Neuronal stem cell (in vitro differentiated cells): ENCODE measurements around the gene SERPINA1.

Experiments used
- DNase-seq: peaks from one replicate; pipeline ENCODE4 v3.0.0-alpha.2; 2013; ENCODE audit warnings: low spot score
- H2AFZ ChIP-seq: one replicate; pipeline ENCODE4 v1.6.1; 2013; ENCODE audit warnings: mild to moderate bottlenecking, low read length, inconsistent platforms
- H2AK5ac ChIP-seq: 2 replicates; pipeline ENCODE4 v1.6.1; 2013; ENCODE audit warnings: low read depth, mild to moderate bottlenecking, inconsistent platforms, low read length, moderate library complexity, mixed read lengths
- H2BK120ac ChIP-seq: 2 replicates; pipeline ENCODE4 v1.6.1; 2013; ENCODE audit warnings: low read depth, mild to moderate bottlenecking, inconsistent platforms, low read length, moderate library complexity, mixed read lengths
- H2BK12ac ChIP-seq: one replicate; pipeline ENCODE4 v1.6.1; 2013; ENCODE audit warnings: low read length, inconsistent platforms
- H2BK15ac ChIP-seq: 2 replicates; pipeline ENCODE4 v1.6.1; 2013; ENCODE audit warnings: mild to moderate bottlenecking, low read length, inconsistent platforms, mixed read lengths
- H2BK5ac ChIP-seq: one replicate; pipeline ENCODE4 v1.6.1; 2013; ENCODE audit warnings: inconsistent platforms, mild to moderate bottlenecking, low read length, moderate library complexity
- H3K14ac ChIP-seq: one replicate; pipeline ENCODE4 v1.6.1; 2013; ENCODE audit warnings: low read length, inconsistent platforms
- H3K18ac ChIP-seq: 2 replicates; pipeline ENCODE4 v1.6.1; 2013; ENCODE audit warnings: low read length, inconsistent platforms
- H3K23ac ChIP-seq: 2 replicates; pipeline ENCODE4 v1.6.1; 2013; ENCODE audit warnings: low read depth, mild to moderate bottlenecking, mixed read lengths, low read length, inconsistent platforms; ENCODE audit not compliant: poor library complexity
- H3K27ac ChIP-seq: replicated peaks from 3 replicates; pipeline ENCODE4 v1.5.1; 2013; ENCODE audit warnings: low read length, inconsistent platforms
- H3K27me3 ChIP-seq, 3 experiments: 2 replicates each; pipeline ENCODE4 v1.6.1; 2013; ENCODE audit warnings: low read length in 3 of 3, mild to moderate bottlenecking in 2 of 3, inconsistent platforms in 1 of 3, low read depth in 1 of 3, mixed read lengths in 1 of 3, moderate library complexity in 1 of 3; ENCODE audit not compliant: control insufficient read depth in 3 of 3, insufficient read depth in 3 of 3
- H3K36me3 ChIP-seq, 2 donors: replicated peaks in 1 of 2; 2 replicates each; pipeline ENCODE4 v1.6.1; 2013; ENCODE audit warnings: low read length in 2 of 2; ENCODE audit not compliant: control insufficient read depth in 2 of 2, insufficient read depth in 2 of 2
- H3K4ac ChIP-seq: 2 replicates; pipeline ENCODE4 v1.6.1; 2013; ENCODE audit warnings: inconsistent platforms, mild to moderate bottlenecking, low read length, moderate library complexity
- H3K4me1 ChIP-seq, 2 donors: 1 replicate in 1 of 2; 2 replicates in 1 of 2; pipeline ENCODE4 v1.6.1; 2013; ENCODE audit warnings: low read length in 2 of 2, low read depth in 1 of 2; ENCODE audit not compliant: control insufficient read depth in 2 of 2, insufficient read depth in 1 of 2
- H3K4me2 ChIP-seq: one replicate; pipeline ENCODE4 v1.6.1; 2013; ENCODE audit warnings: mild to moderate bottlenecking, low read length, inconsistent platforms; ENCODE audit not compliant: insufficient read depth, poor library complexity, severe bottlenecking
- H3K4me3 ChIP-seq, 2 donors: 2 replicates each; pipeline ENCODE4 v1.5.1; 2013; ENCODE audit warnings: low read length in 2 of 2, mild to moderate bottlenecking in 2 of 2, inconsistent platforms in 1 of 2, moderate library complexity in 1 of 2
- H3K79me1 ChIP-seq: one replicate; pipeline ENCODE4 v1.6.1; 2013; ENCODE audit warnings: low read depth, mild to moderate bottlenecking, inconsistent platforms, low read length, moderate library complexity
- H3K9ac ChIP-seq: one replicate; pipeline ENCODE4 v1.6.1; 2013; ENCODE audit warnings: mild to moderate bottlenecking, low read depth, low read length, inconsistent platforms; ENCODE audit not compliant: poor library complexity
- H3K9me3 ChIP-seq, 2 donors: replicated peaks in 1 of 2; 2 replicates each; pipeline versions ENCODE3 to v1.6.1; 2013; ENCODE audit warnings: low read length in 2 of 2, mild to moderate bottlenecking in 2 of 2, inconsistent platforms in 1 of 2, low read depth in 1 of 2, mixed read lengths in 1 of 2, moderate library complexity in 1 of 2; ENCODE audit not compliant: control insufficient read depth in 2 of 2, insufficient read depth in 1 of 2
- H4K8ac ChIP-seq: one replicate; pipeline ENCODE4 v1.6.1; 2013; ENCODE audit warnings: low read depth, mild to moderate bottlenecking, inconsistent platforms, low read length, moderate library complexity
- H4K91ac ChIP-seq: one replicate; pipeline ENCODE4 v1.6.1; 2013; ENCODE audit warnings: low read length, low read depth, mild to moderate bottlenecking, inconsistent platforms; ENCODE audit not compliant: poor library complexity
- WGBS, 2 donors: extraction: QIAGEN DNeasy Blood & Tissue Kit; methylation state at CpG; one replicate each; pipeline ENCODE4 v1.1.7; 2013; ENCODE audit warnings: missing lambda C conversion rate in 2 of 2, mixed read lengths in 1 of 2; ENCODE audit not compliant: insufficient read length in 2 of 2, insufficient replicate concordance in 1 of 2; ENCODE audit errors: extremely low coverage in 2 of 2; 5-methylcytosine and 5-hydroxymethylcytosine counted together

The SERPINA1 gene

DNA sequence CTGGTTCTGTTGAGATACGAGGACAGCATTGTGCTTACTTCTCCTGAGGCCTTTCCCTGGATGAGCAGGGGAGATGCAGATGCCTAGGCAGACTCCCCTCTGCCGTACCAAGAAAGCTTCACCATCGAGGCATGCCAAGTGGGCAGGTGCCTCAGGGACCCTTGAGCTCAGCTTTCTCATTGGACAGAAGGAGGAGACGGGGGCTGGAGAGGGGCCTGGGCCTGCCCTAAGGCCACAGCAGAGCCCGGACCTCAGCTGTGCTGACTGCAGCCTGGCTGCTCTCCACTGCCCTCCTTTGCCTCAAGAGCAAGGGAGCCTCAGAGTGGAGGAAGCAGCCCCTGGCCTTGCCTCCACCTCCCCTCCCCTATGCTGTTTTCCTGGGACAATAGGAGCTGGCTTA is 23.4 kb downstream of the SERPINA1 start:
- WGBS, 2 donors, result no CpG with 5 or more reads among the region's 5 CpGs
- H3K4me1 ChIP-seq, result peaks cover 0 to 4% of the 10 kb centered on the region in 2 donors
- no peaks in the 10 kb centered on the region for H3K36me3 ChIP-seq
- no peak overlapping the region for H3K9ac ChIP-seq
- H3K18ac ChIP-seq, result peak overlapping the region; percentile 2
- no peak overlapping the region for H4K91ac ChIP-seq
- no peak overlapping the region for H4K8ac ChIP-seq
- no peak for DNase-seq
- H2BK12ac ChIP-seq, result no peak overlapping the region
- no peak overlapping the region for H2BK5ac ChIP-seq
- H2BK120ac ChIP-seq, result no peak overlapping the region
- no peak overlapping the region for H2BK15ac ChIP-seq
- H3K4ac ChIP-seq, result no peak overlapping the region
- no peaks in the 10 kb centered on the region for H3K9me3 ChIP-seq
- no peak overlapping the region for H3K14ac ChIP-seq
- no peaks in the 10 kb centered on the region for H3K79me1 ChIP-seq
- H2AK5ac ChIP-seq, result no peak overlapping the region
- H2AFZ ChIP-seq, result no peak overlapping the region
- peaks cover 0 to 5% (median 0%) of the 10 kb centered on the region in 3 experiments for H3K27me3 ChIP-seq
- no peak overlapping the region for H3K27ac ChIP-seq
- H3K4me2 ChIP-seq, result no peak overlapping the region
- no peak overlapping the region for H3K23ac ChIP-seq
- H3K4me3 ChIP-seq, result no peak overlapping the region

DNA sequence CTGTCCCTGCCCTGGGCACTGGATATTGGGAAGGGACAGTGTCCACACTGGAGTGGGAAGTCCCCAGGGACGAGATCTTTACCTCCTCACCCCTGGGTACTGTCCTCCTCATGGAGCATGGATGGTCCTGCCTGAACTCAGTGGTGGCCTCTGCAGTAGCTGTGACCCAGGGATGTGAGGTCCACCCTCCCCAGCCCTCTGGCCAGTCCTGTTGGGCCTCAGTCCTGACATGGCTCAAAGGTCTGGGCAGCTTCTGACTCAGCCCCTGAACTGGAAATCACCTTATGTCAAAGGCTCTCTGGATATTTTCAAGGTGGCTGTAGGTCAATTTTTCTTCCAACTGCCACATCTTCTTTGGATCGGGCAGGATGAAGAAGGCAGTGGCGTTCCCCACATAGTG is 24.4 kb downstream of the SERPINA1 start:
- Histone ChIP-seq H2BK12ac (no peak overlapping the region), H3K9ac (no peak overlapping the region), H2BK5ac (no peak overlapping the region), H4K8ac (no peak overlapping the region), H3K27ac (no peak overlapping the region), H2AK5ac (no peak overlapping the region), H3K27me3 (peaks cover 0 to 5% (median 0%) of the 10 kb centered on the region in 3 experiments), H3K14ac (no peak overlapping the region), H2AFZ (no peak overlapping the region), H3K4me2 (no peak overlapping the region), H2BK15ac (no peak overlapping the region), H3K18ac (no peak overlapping the region), H2BK120ac (no peak overlapping the region), H3K4me1 (peaks cover 0 to 4% of the 10 kb centered on the region in 2 donors), H3K79me1 (no peaks in the 10 kb centered on the region), H4K91ac (no peak overlapping the region), H3K4me3 (no peak overlapping the region), H3K23ac (no peak overlapping the region), H3K9me3 (no peaks in the 10 kb centered on the region), H3K4ac (no peak overlapping the region), H3K36me3 (no peaks in the 10 kb centered on the region)
- no CpG with 5 or more reads among the region's 3 CpGs for WGBS, 2 donors
- DNase-seq, result no peak

DNA sequence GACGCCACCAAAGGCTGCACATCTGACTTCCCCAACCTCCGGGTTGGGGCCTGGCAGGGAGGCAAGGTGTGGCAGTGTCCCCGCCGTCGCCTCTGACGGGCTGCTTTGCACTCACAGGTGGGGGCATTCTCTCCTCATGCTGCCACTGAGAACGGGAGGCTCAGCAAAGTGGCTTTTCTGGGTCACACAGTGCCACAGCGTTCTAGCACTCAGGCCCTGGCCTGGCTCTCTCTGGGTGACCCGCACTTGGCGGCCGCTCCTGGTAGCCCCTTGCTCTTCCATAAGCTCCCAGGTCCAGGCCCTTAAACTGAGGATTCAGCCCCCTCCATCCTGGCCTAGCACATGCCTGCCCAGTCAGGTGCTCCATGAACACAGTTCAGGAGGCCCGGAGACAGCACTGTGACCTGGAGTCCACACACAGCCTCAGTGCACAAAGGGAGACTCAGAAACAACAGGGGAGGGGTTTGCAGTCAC is 25.2 kb downstream of the SERPINA1 start:
- Histone ChIP-seq H3K79me1 (no peaks in the 10 kb centered on the region), H3K4me2 (no peak overlapping the region), H3K27me3 (peaks cover 0 to 5% (median 0%) of the 10 kb centered on the region in 3 experiments), H3K27ac (no peak overlapping the region), H2AK5ac (no peak overlapping the region), H3K36me3 (no peaks in the 10 kb centered on the region), H2BK15ac (no peak overlapping the region), H2BK120ac (peak overlapping the region; percentile 47), H3K9ac (no peak overlapping the region), H3K4me1 (peaks cover 0 to 4% of the 10 kb centered on the region in 2 donors), H3K9me3 (no peaks in the 10 kb centered on the region), H4K91ac (no peak overlapping the region), H3K14ac (no peak overlapping the region), H2AFZ (no peak overlapping the region), H2BK12ac (no peak overlapping the region), H4K8ac (no peak overlapping the region), H2BK5ac (no peak overlapping the region), H3K18ac (peak overlapping the region; percentile 50), H3K23ac (peak overlapping the region; percentile 16), H3K4ac (no peak overlapping the region), H3K4me3 (no peak overlapping the region)
- WGBS, 2 donors, result no CpG with 5 or more reads among the region's 12 CpGs
- DNase-seq, result no peak

DNA sequence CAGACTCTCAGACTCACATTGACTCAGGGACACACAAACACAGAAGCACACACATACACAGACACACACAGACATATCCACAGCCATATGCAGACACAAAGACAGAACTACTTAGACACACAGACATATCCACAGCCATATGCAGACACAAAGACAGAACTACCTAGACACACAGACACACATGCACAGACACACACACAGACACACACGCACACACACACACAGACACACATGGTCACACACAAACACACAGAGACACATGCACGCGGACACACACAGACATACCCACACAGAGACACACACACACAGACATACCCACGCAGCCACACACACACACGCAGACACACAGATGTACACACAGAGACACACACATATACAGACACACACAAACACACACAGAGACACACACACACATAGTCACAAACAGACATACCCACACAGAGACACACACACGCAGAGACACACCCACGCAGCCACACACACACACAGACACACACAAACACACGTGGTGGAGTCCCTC is 25.7 kb downstream of the SERPINA1 start:
- WGBS, 2 donors, result no CpG with 5 or more reads among the region's 8 CpGs
- H3K27me3 ChIP-seq, result peaks cover 0 to 5% (median 0%) of the 10 kb centered on the region in 3 experiments
- H4K8ac ChIP-seq, result peak overlapping the region; percentile 70
- H3K4me3 ChIP-seq, result peak overlapping the region in 1 of 2 donors; percentile 50
- H3K4me2 ChIP-seq, result no peak overlapping the region
- no peak overlapping the region for H3K9ac ChIP-seq
- H3K23ac ChIP-seq, result peak overlapping the region; percentile 16
- H2AFZ ChIP-seq, result no peak overlapping the region
- H3K4ac ChIP-seq, result no peak overlapping the region
- no peaks in the 10 kb centered on the region for H3K79me1 ChIP-seq
- no peak overlapping the region for H2AK5ac ChIP-seq
- no peak overlapping the region for H3K27ac ChIP-seq
- H4K91ac ChIP-seq, result no peak overlapping the region
- H2BK120ac ChIP-seq, result no peak overlapping the region
- H3K18ac ChIP-seq, result peak overlapping the region; percentile 50
- H2BK15ac ChIP-seq, result no peak overlapping the region
- H3K14ac ChIP-seq, result peak overlapping the region; percentile 75
- peaks cover 0 to 4% of the 10 kb centered on the region in 2 donors for H3K4me1 ChIP-seq
- no peaks in the 10 kb centered on the region for H3K9me3 ChIP-seq
- DNase-seq, result no peak
- H2BK5ac ChIP-seq, result no peak overlapping the region
- no peaks in the 10 kb centered on the region for H3K36me3 ChIP-seq
- no peak overlapping the region for H2BK12ac ChIP-seq
